Measurements from ENCODE around the gene CHD3.

GRCh38 chr17:7849751-7850504, 38.7 kb upstream of the CHD3 start:
- TF ChIP-seq GATA3 (IDR thresholded peaks at IDR 0.05; ENCODE audit: borderline replicate concordance): no peak
- no peak for TF ChIP-seq KDM1A (IDR thresholded peaks at IDR 0.05; ENCODE audit: low read depth)
- TF ChIP-seq KDM5A (IDR thresholded peaks at IDR 0.05): no peak
